Keratinocyte (primary cell): ENCODE measurements around the gene VEGFB. TPM values are rescaled to one million over a fixed set of nuclear protein-coding genes. Genes with fewer than 3 reads are reported as not detected.

Experiments used
- DNase-seq: peaks from one replicate; pipeline ENCODE4 v3.0.0-alpha.2; 2011; ENCODE audit warnings: low read depth, missing footprints, low spot score
- FAIRE-seq: peaks from 2 replicates; lab custom pipeline; 2011; peaks lifted over from hg19 to GRCh38; lab: Jason Lieb, UNC
- H2AFZ ChIP-seq: 2 replicates; pipeline ENCODE4 v1.6.0; 2012; ENCODE audit warnings: low read length, control low read depth, inconsistent platforms; ENCODE audit not compliant: control insufficient read depth
- H3K27ac ChIP-seq: 2 replicates; pipeline ENCODE4 v1.5.1; 2011; ENCODE audit warnings: low read length; ENCODE audit not compliant: control insufficient read depth, insufficient read depth
- H3K27me3 ChIP-seq: 3 replicates; pipeline ENCODE4 v1.6.0; 2011; ENCODE audit warnings: low read length; ENCODE audit not compliant: control insufficient read depth, insufficient read depth; ENCODE audit errors: extremely low read depth
- H3K36me3 ChIP-seq, 2 experiments: 2 replicates in 1 of 2; 3 replicates in 1 of 2; pipeline ENCODE4 v1.5.1; 2011; ENCODE audit warnings: low read length in 2 of 2, mild to moderate bottlenecking in 1 of 2; ENCODE audit not compliant: control insufficient read depth in 2 of 2, insufficient read depth in 2 of 2; ENCODE audit errors: extremely low read depth in 1 of 2
- H3K4me1 ChIP-seq: 3 replicates; pipeline ENCODE4 v1.5.1; 2011; ENCODE audit warnings: low read length; ENCODE audit not compliant: control insufficient read depth, insufficient read depth; ENCODE audit errors: extremely low read depth
- H3K4me2 ChIP-seq: 3 replicates; pipeline ENCODE4 v1.6.0; 2011; ENCODE audit warnings: low read depth, low read length; ENCODE audit not compliant: control insufficient read depth, insufficient read depth; ENCODE audit errors: extremely low read depth
- H3K4me3 ChIP-seq, 3 experiments: fragments of 200-600 bp in 1 of 3; sonication (generic) in 1 of 3; 2 replicates in 2 of 3; 3 replicates in 1 of 3; pipeline ENCODE4 v1.5.1; 2011 to 2016; ENCODE audit warnings: low read length in 3 of 3, mild to moderate bottlenecking in 3 of 3, control low read depth in 2 of 3, inconsistent platforms in 1 of 3, low read depth in 1 of 3, mixed read lengths in 1 of 3, mixed run types in 1 of 3, moderate library complexity in 1 of 3; ENCODE audit not compliant: control insufficient read depth in 2 of 3, insufficient read depth in 2 of 3; ENCODE audit errors: extremely low read depth in 1 of 3
- H3K79me2 ChIP-seq: 2 replicates; pipeline ENCODE4 v1.6.0; 2012; ENCODE audit warnings: low read length; ENCODE audit not compliant: control insufficient read depth, insufficient read depth
- H3K9ac ChIP-seq: 3 replicates; pipeline ENCODE4 v1.6.0; 2011; ENCODE audit warnings: low read length; ENCODE audit not compliant: control insufficient read depth, insufficient read depth; ENCODE audit errors: extremely low read depth
- H3K9me1 ChIP-seq: 3 replicates; pipeline ENCODE4 v1.6.0; 2011; ENCODE audit warnings: low read length; ENCODE audit not compliant: control insufficient read depth, insufficient read depth; ENCODE audit errors: extremely low read depth
- H3K9me3 ChIP-seq: 2 replicates; pipeline ENCODE4 v1.5.1; 2012; ENCODE audit warnings: low read depth, low read length; ENCODE audit not compliant: control insufficient read depth
- H4K20me1 ChIP-seq: 3 replicates; pipeline ENCODE4 v1.6.0; 2011; ENCODE audit warnings: low read length; ENCODE audit not compliant: control insufficient read depth, insufficient read depth; ENCODE audit errors: extremely low read depth
- EZH2 ChIP-seq: IDR thresholded peaks from one replicate; pipeline ENCODE4 v1.6.1; 2012; ENCODE audit warnings: inconsistent platforms, mild to moderate bottlenecking, low read length, moderate library complexity
- dilution Hi-C: fragments of 300-500 bp; cut with MboI; formaldehyde crosslinking; loops from one replicate; pipeline ENCODE4 v1.7.0; 2020; ENCODE audit warnings: low sequenced_read_pairs; ENCODE audit not compliant: extremely low pct_ligation_motif_present
- polyA plus RNA-seq, 5 experiments: library from polyadenylated mRNA; depleted of rRNA in 3 of 5; stranded (reverse) in 3 of 5; stranded (forward) in 1 of 5; unstranded in 1 of 5; fragments of >200 nt; gene quantifications; 1 replicate in 1 of 5; 2 replicates in 3 of 5; 3 replicates in 1 of 5; pipeline versions ENCODE4 v1.2.1 to v1.2.3, GENCODE V29; 2011 to 2012; ENCODE audit warnings: missing spikeins in 2 of 5, low read depth in 1 of 5, low replicate concordance in 1 of 5
- TF ChIP-seq, protein P1 (sequence below), 3 experiments: IDR thresholded peaks in 1 of 3; conservative IDR thresholded peaks in 1 of 3; optimal IDR thresholded peaks in 1 of 3; 2 replicates in 2 of 3; 3 replicates in 1 of 3; pipeline versions ENCODE3 to v1.5.1; 2011; ENCODE audit warnings: low read length in 3 of 3, mild to moderate bottlenecking in 3 of 3, moderate library complexity in 2 of 3, control low read depth in 1 of 3, inconsistent platforms in 1 of 3; ENCODE audit not compliant: insufficient read depth in 2 of 3; ENCODE audit errors: extremely low read depth in 1 of 3

VEGFB gene
- polyA plus RNA-seq, 1 donor (not counting 4 experiments of a cell fraction or from before 2014, with no cell fraction given), result 10.0 TPM

GRCh38 chr11:64284962-64285884 lies 50.8 kb downstream of the VEGFB start, which contains the start of gene GPR137:
Gene GPR137 (plus strand): TSS chr11:64285848. CDS start chr11:64286525, 677 bp downstream.
- H3K27ac ChIP-seq, result peak within 1 kb of the TSS; percentile 92
- H3K9ac ChIP-seq, result peak within 1 kb of the TSS; percentile 92
- no peaks in the 10 kb centered on the region for H3K27me3 ChIP-seq
- FAIRE-seq, result no peak
- no peaks in the 10 kb centered on the region for H3K9me1 ChIP-seq
- peaks cover 11% of the 10 kb centered on the region for H3K4me1 ChIP-seq
- dilution Hi-C loops, result no loop called here
- H4K20me1 ChIP-seq, result no peaks in the 10 kb centered on the region
- H3K9me3 ChIP-seq, result no peaks in the 10 kb centered on the region
- H2AFZ ChIP-seq, result peak within 1 kb of the TSS; percentile 73
- peak within 1 kb of the TSS; percentile 72 to 92 (median 91) for H3K4me3 ChIP-seq
- H3K36me3 ChIP-seq, result peaks cover 10% of the 10 kb centered on the region in 2 experiments
- H3K79me2 ChIP-seq, result peaks cover 11% of the 10 kb centered on the region
- TF ChIP-seq EZH2, result no peak
- TF ChIP-seq, protein P1, sequence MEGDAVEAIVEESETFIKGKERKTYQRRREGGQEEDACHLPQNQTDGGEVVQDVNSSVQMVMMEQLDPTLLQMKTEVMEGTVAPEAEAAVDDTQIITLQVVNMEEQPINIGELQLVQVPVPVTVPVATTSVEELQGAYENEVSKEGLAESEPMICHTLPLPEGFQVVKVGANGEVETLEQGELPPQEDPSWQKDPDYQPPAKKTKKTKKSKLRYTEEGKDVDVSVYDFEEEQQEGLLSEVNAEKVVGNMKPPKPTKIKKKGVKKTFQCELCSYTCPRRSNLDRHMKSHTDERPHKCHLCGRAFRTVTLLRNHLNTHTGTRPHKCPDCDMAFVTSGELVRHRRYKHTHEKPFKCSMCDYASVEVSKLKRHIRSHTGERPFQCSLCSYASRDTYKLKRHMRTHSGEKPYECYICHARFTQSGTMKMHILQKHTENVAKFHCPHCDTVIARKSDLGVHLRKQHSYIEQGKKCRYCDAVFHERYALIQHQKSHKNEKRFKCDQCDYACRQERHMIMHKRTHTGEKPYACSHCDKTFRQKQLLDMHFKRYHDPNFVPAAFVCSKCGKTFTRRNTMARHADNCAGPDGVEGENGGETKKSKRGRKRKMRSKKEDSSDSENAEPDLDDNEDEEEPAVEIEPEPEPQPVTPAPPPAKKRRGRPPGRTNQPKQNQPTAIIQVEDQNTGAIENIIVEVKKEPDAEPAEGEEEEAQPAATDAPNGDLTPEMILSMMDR (optimal IDR thresholded peaks at IDR 0.05 in 1 of 3, IDR thresholded peaks at IDR 0.05 in 1 of 3, conservative IDR thresholded peaks at IDR 0.05 in 1 of 3; ENCODE audit: extremely low read depth in 1 of 3, insufficient read depth in 2 of 3, low read length in 3 of 3), result no peak
- H3K4me2 ChIP-seq, result peak within 1 kb of the TSS; percentile 98
- no peak for DNase-seq

DNA sequence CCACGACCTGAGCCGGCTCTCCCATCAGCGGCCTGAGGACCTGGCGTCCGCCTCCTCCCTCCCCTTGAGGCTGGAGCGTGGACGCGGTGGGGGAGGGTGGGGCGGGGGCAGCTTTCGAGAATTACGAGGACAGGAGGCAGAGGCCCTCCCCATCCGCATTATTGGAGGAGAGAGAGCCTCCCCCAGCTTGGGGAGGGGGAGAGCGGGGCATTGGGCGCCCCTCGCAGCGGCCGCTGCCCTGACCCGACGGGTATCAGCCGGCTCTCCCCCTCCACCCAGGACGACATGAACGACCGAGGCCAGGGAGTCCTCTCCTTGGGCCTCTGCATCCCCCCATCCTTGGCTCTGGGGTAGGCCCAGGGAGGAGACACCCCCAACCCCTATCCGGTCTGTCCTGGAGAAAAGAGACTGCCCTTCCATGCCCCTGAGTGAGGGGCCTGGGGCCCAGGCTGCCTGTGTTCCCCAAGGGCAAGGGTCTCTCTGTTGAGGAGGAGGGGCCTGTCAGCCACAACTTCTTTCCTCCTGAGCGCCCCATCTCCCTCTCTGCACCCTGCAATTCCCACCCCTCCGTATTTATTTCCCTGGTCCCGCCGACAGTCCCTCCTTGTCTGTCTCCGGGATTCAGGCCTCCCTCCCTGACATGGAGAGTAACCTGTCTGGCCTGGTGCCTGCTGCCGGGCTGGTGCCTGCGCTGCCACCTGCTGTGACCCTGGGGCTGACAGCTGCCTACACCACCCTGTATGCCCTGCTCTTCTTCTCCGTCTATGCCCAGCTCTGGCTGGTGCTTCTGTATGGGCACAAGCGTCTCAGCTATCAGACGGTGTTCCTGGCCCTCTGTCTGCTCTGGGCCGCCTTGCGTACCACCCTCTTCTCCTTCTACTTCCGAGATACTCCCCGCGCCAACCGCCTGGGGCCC lies 51.8 kb downstream of the VEGFB start:
- Histone ChIP-seq H3K4me3 (peak overlapping the region; percentile 72 to 92 (median 91)), H3K9ac (peak overlapping the region; percentile 92), H3K36me3 (peaks cover 10% of the 10 kb centered on the region in 2 experiments), H3K79me2 (peaks cover 11% of the 10 kb centered on the region), H3K27ac (peak overlapping the region; percentile 92), H3K9me3 (no peaks in the 10 kb centered on the region), H3K9me1 (no peaks in the 10 kb centered on the region), H2AFZ (peak overlapping the region; percentile 22), H3K27me3 (peaks cover 7% of the 10 kb centered on the region), H4K20me1 (no peaks in the 10 kb centered on the region), H3K4me1 (peaks cover 11% of the 10 kb centered on the region), H3K4me2 (peak overlapping the region; percentile 98)
- TF ChIP-seq EZH2, result no peak
- TF ChIP-seq, protein P1 (optimal IDR thresholded peaks at IDR 0.05 in 1 of 3, IDR thresholded peaks at IDR 0.05 in 1 of 3, conservative IDR thresholded peaks at IDR 0.05 in 1 of 3; ENCODE audit: extremely low read depth in 1 of 3, insufficient read depth in 2 of 3, low read length in 3 of 3), result peak; percentile 9 to 60 (median 13)
- dilution Hi-C loops, result no loop called here
- DNase-seq (no peak), FAIRE-seq (no peak)
